GM23338 (cell line): ENCODE results near the gene RET. TPM values are rescaled to one million over a fixed set of nuclear protein-coding genes. Genes with fewer than 3 reads are reported as not detected.

ENCODE experiments used
- ATAC-seq: fragments of 200-7000 bp; cut with Tn5 transposase; 3 replicates; pipeline ENCODE4 v1.9.1; 2020
- DNase-seq: peaks from one replicate; pipeline ENCODE4 v3.0.0-alpha.2; 2015; ENCODE audit warnings: low spot score
- H2AFZ ChIP-seq: fragments of 200-600 bp; sonication (generic); 2 replicates; pipeline ENCODE4 v1.8.0; 2016; ENCODE audit warnings: antibody characterized with exemption, mild to moderate bottlenecking, moderate library complexity
- H3F3A ChIP-seq: fragments of 200-600 bp; sonication (generic); replicated peaks from 2 replicates; pipeline ENCODE4 v1.8.0; 2017; ENCODE audit warnings: antibody characterized with exemption, mixed run types, low read depth
- H3K27ac ChIP-seq: fragments of 200-600 bp; sonication (generic); 2 replicates; pipeline ENCODE4 v1.6.1; 2016; ENCODE audit warnings: low read depth
- H3K27me3 ChIP-seq: fragments of 200-600 bp; sonication (generic); 2 replicates; pipeline ENCODE4 v1.8.0; 2016; ENCODE audit warnings: mild to moderate bottlenecking, mixed run types, moderate library complexity; ENCODE audit not compliant: insufficient read depth
- H3K36me3 ChIP-seq: fragments of 200-600 bp; sonication (generic); 2 replicates; pipeline ENCODE4 v1.8.0; 2016; ENCODE audit warnings: mild to moderate bottlenecking; ENCODE audit not compliant: insufficient read depth
- H3K4me1 ChIP-seq: fragments of 200-600 bp; sonication (generic); 2 replicates; pipeline ENCODE4 v1.8.0; 2016; ENCODE audit warnings: mild to moderate bottlenecking, moderate library complexity; ENCODE audit not compliant: insufficient read depth
- H3K4me2 ChIP-seq: fragments of 200-600 bp; sonication (generic); 2 replicates; pipeline ENCODE4 v1.7.1; 2017; ENCODE audit warnings: mixed run types
- H3K4me3 ChIP-seq: fragments of 200-600 bp; sonication (generic); 2 replicates; pipeline ENCODE4 v1.6.1; 2016; ENCODE audit warnings: mixed run types
- H3K79me2 ChIP-seq: fragments of 200-600 bp; sonication (generic); replicated peaks from 2 replicates; pipeline ENCODE4 v1.8.0; 2017; ENCODE audit warnings: mild to moderate bottlenecking; ENCODE audit not compliant: insufficient read depth
- H3K9me2 ChIP-seq: fragments of 200-600 bp; sonication (generic); 2 replicates; pipeline ENCODE4 v1.8.0; 2017; ENCODE audit not compliant: insufficient read depth
- H4K20me1 ChIP-seq: fragments of 200-600 bp; sonication (generic); replicated peaks from 2 replicates; pipeline ENCODE4 v1.8.0; 2017; ENCODE audit warnings: mild to moderate bottlenecking; ENCODE audit not compliant: insufficient read depth
- H3K27ac Mint-ChIP-seq: 2 replicates; pipeline ENCODE4 v1.8.0; 2020; ENCODE audit warnings: inconsistent platforms, mild to moderate bottlenecking, moderate library complexity, mixed read lengths
- H3K27me3 Mint-ChIP-seq: 3 replicates; pipeline ENCODE4 v1.8.0; 2022; ENCODE audit warnings: low read depth, mild to moderate bottlenecking, moderate library complexity, mixed read lengths, inconsistent platforms; ENCODE audit not compliant: insufficient read depth, poor library complexity
- H3K36me3 Mint-ChIP-seq: 3 replicates; pipeline ENCODE4 v1.8.0; 2021; ENCODE audit warnings: low read depth, mild to moderate bottlenecking, inconsistent platforms, moderate library complexity, mixed read lengths
- H3K4me1 Mint-ChIP-seq: 3 replicates; pipeline ENCODE4 v1.8.0; 2020; ENCODE audit warnings: mild to moderate bottlenecking, inconsistent platforms, mixed read lengths
- H3K4me3 Mint-ChIP-seq: 3 replicates; pipeline ENCODE4 v1.8.0; 2021; ENCODE audit warnings: moderate library complexity, mild to moderate bottlenecking, inconsistent platforms, mixed read lengths
- H3K9me3 Mint-ChIP-seq: 3 replicates; pipeline ENCODE4 v1.8.0; 2020; ENCODE audit warnings: moderate library complexity, mild to moderate bottlenecking, inconsistent platforms, mixed read lengths
- EZH2 ChIP-seq: fragments of 200-600 bp; sonication (generic); IDR thresholded peaks from one replicate; pipeline ENCODE4 v1.8.0; 2017; ENCODE audit warnings: antibody characterized with exemption, mild to moderate bottlenecking, low read depth; ENCODE audit not compliant: unreplicated experiment
- EZH2phosphoT487 ChIP-seq: fragments of 200-600 bp; sonication (generic); IDR thresholded peaks from one replicate; pipeline ENCODE4 v1.8.1; 2018; ENCODE audit warnings: antibody characterized with exemption; ENCODE audit not compliant: unreplicated experiment
- JUNB ChIP-seq: IDR thresholded peaks from one replicate; pipeline ENCODE4 v1.6.1; 2016; ENCODE audit warnings: antibody characterized with exemption; ENCODE audit not compliant: unreplicated experiment
- STAT1 ChIP-seq: IDR thresholded peaks from one replicate; pipeline ENCODE4 v1.6.1; 2016; ENCODE audit warnings: antibody characterized with exemption; ENCODE audit not compliant: unreplicated experiment
- ZNF331 ChIP-seq: fragments of 250-450 bp; sonication (Bioruptor Pico); IDR thresholded peaks from 2 replicates; pipeline ENCODE4 v1.5.0; 2020; ENCODE audit warnings: low read depth, mild to moderate bottlenecking, moderate library complexity
- polyA plus RNA-seq: library from polyadenylated mRNA; unstranded; fragments of >200 nt; fragmentation: Nextera tagmentation; extraction: Ambion mirVana; gene quantifications from 2 replicates; pipeline ENCODE4 v1.2.1, GENCODE V29; 2016
- total RNA-seq: library from RNA; depleted of rRNA; stranded (reverse); fragments of >200 nt; shearing (Covaris generic); gene quantifications from 2 replicates; pipeline ENCODE4 v1.2.3, GENCODE V29; 2014
- TF ChIP-seq, protein P1 (sequence below), 2 experiments: fragments of 200-600 bp in 1 of 2; sonication (generic) in 1 of 2; conservative IDR thresholded peaks; 2 replicates each; pipeline versions ENCODE4 v1.5.1 to v1.6.1; 2016 to 2017; ENCODE audit warnings: antibody characterized with exemption in 2 of 2, low read depth in 2 of 2, mild to moderate bottlenecking in 2 of 2, moderate library complexity in 1 of 2

Gene RET
- total and polyA plus RNA-seq, 2 experiments from 2014 or later = 5.5 to 9.8 TPM

DNA sequence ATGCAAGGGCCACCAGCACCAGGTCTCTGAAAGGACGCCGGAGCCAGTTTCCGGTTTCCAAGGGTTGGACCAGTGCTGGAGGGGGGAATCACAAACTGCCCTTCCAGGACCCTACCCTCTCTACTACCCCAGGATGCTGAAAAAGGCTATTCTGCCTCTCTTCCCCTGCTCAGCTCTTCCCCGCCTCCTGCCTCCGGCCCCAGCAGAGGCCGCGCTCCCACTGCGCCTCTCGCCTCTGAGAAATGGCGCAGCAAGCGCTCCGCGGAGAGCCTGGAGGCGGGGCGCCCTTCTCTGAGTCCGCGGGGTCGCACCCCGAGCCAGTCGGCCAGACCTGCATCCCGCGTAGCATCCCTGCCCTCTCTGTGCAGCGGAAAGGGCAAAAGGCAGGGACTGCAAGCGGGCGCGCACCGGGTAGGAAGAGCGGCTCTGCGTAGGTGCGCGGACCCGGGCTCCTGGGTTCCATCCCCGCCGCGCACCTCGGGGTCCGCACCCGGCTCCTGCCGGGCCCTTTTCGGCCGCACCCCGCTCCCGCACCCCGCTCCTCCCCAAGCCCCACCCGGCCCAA lies 476 bp upstream of the RET start:
- H3K36me3 ChIP-seq = no peaks in the 10 kb centered on the region
- peaks cover 39% of the 10 kb centered on the region for H3K27me3 ChIP-seq
- H3K79me2 ChIP-seq = no peaks in the 10 kb centered on the region
- H3K9me3 Mint-ChIP-seq = no peaks in the 10 kb centered on the region; the same call in 2 of the 3 replicates
- H3K4me1 Mint-ChIP-seq = peaks cover 4% of the 10 kb centered on the region
- H3K27me3 Mint-ChIP-seq = peaks cover 42% of the 10 kb centered on the region
- peak overlapping the region; percentile 95 for H2AFZ ChIP-seq
- H3F3A ChIP-seq = no peaks in the 10 kb centered on the region
- H3K4me1 ChIP-seq = peaks cover 6% of the 10 kb centered on the region
- ATAC-seq (peak; percentile 49), DNase-seq (peak; percentile 60)
- TF ChIP-seq JUNB = no peak
- TF ChIP-seq, protein P1, sequence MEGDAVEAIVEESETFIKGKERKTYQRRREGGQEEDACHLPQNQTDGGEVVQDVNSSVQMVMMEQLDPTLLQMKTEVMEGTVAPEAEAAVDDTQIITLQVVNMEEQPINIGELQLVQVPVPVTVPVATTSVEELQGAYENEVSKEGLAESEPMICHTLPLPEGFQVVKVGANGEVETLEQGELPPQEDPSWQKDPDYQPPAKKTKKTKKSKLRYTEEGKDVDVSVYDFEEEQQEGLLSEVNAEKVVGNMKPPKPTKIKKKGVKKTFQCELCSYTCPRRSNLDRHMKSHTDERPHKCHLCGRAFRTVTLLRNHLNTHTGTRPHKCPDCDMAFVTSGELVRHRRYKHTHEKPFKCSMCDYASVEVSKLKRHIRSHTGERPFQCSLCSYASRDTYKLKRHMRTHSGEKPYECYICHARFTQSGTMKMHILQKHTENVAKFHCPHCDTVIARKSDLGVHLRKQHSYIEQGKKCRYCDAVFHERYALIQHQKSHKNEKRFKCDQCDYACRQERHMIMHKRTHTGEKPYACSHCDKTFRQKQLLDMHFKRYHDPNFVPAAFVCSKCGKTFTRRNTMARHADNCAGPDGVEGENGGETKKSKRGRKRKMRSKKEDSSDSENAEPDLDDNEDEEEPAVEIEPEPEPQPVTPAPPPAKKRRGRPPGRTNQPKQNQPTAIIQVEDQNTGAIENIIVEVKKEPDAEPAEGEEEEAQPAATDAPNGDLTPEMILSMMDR (conservative IDR thresholded peaks at IDR 0.05; ENCODE audit: low read depth in 2 of 2) = peak in 1 of 2 experiments; percentile 17; a peak in 2 of 4 replicates
- peak overlapping the region; percentile 63 for H3K4me3 Mint-ChIP-seq
- peak overlapping the region; percentile 70 for H3K4me3 ChIP-seq
- no peak overlapping the region for H3K27ac Mint-ChIP-seq
- no peak overlapping the region for H3K27ac ChIP-seq
- H3K4me2 ChIP-seq = peak overlapping the region; percentile 78
- no peaks in the 10 kb centered on the region for H3K36me3 Mint-ChIP-seq
- H3K9me2 ChIP-seq = no peaks in the 10 kb centered on the region
- H4K20me1 ChIP-seq = peaks cover 6% of the 10 kb centered on the region; the same call in 1 of the 2 replicates

DNA sequence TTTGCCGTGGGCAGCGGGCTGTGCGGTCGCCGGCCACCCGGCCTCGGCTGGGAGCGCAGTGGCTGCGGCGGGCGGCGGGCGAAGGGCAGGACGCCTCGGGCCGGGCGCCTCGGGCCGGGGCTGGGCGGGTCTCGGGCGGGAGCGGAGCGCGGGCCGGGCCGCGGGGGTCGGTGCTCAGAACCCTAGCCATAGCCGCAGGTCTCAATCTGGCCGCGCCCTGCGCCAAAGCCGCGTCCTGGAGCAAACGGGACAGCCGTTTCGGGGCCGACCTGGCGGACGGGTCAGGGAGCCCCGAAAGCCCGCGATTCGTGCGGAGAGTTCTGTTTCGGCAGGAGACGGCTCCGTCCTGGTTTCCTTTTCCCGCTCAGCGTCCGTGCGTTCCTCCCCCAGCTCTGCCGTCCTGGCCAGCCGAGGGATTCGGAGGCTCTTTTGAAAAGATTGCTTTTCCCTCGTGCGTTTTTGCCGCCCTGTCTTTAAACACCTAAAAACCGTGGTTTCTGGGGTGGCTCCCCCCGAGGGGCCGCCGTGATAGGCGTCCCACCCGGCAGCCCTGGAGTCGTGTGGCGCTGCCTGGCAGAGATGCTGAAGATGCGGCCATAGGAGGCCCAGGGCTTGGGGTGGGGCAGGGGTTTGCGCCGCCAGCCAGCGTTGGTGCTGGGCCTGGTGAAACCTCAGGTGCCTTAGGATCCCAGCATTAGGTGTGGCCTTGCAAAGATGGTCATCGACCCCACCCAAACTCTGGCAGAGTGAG lies 727 bp downstream of the RET start:
- Histone ChIP-seq H3K4me2 (peak overlapping the region; percentile 94), H3K27me3 (peaks cover 39% of the 10 kb centered on the region), H3K9me2 (no peaks in the 10 kb centered on the region), H4K20me1 (peaks cover 6% of the 10 kb centered on the region; the same call in 1 of the 2 replicates), H3K27ac (no peak overlapping the region), H2AFZ (no peak overlapping the region), H3K79me2 (no peaks in the 10 kb centered on the region), H3K4me1 (peaks cover 6% of the 10 kb centered on the region), H3K4me3 (peak overlapping the region; percentile 70), H3K36me3 (no peaks in the 10 kb centered on the region), H3F3A (no peaks in the 10 kb centered on the region)
- H3K4me1 Mint-ChIP-seq = peaks cover 4% of the 10 kb centered on the region
- peaks cover 42% of the 10 kb centered on the region for H3K27me3 Mint-ChIP-seq
- H3K27ac Mint-ChIP-seq = no peak overlapping the region
- no peaks in the 10 kb centered on the region for H3K36me3 Mint-ChIP-seq
- TF ChIP-seq EZH2phosphoT487 (peak; percentile 79), STAT1 (no peak), EZH2 (peak; percentile 56), ZNF331 (CRISPR knock-in tag) (no peak)
- no peaks in the 10 kb centered on the region; the same call in 2 of the 3 replicates for H3K9me3 Mint-ChIP-seq
- DNase-seq = peak; percentile 63
- ATAC-seq = peak; percentile 5
- H3K4me3 Mint-ChIP-seq = peak overlapping the region; percentile 73
